IMR-90 (cell line): ENCODE data around the gene C2.

Experiments used
- BHLHE40 ChIP-seq: fragments of 150-350 bp; IDR thresholded peaks from 2 replicates; pipeline ENCODE4 v1.6.1; 2016; ENCODE audit warnings: mild to moderate bottlenecking, low read depth, low read length
- CEBPB ChIP-seq: IDR thresholded peaks from 2 replicates; pipeline ENCODE4 v1.6.1; 2012; ENCODE audit warnings: low read depth, low read length, improper control_type of control experiment
- CTCF ChIP-seq: conservative IDR thresholded peaks from 2 replicates; pipeline ENCODE4 v1.5.1; 2012; ENCODE audit warnings: mild to moderate bottlenecking, low read depth, low read length, improper control_type of control experiment
- ELK1 ChIP-seq: fragments of 150-350 bp; IDR thresholded peaks from 2 replicates; pipeline ENCODE4 v1.6.1; 2016; ENCODE audit warnings: low read depth, mild to moderate bottlenecking, low read length, moderate library complexity, borderline replicate concordance
- MAZ ChIP-seq: IDR thresholded peaks from 2 replicates; pipeline ENCODE4 v1.6.1; 2012; ENCODE audit warnings: low read depth, mild to moderate bottlenecking, low read length, improper control_type of control experiment, moderate library complexity, borderline replicate concordance
- POLR2A ChIP-seq: IDR thresholded peaks from 2 replicates; pipeline ENCODE4 v1.6.1; 2012; ENCODE audit warnings: mild to moderate bottlenecking, low read depth, low read length
- RAD21 ChIP-seq: IDR thresholded peaks from 2 replicates; pipeline ENCODE4 v1.6.1; 2012; ENCODE audit warnings: low read length, improper control_type of control experiment
- RFX5 ChIP-seq: IDR thresholded peaks from 2 replicates; pipeline ENCODE4 v1.8.0; 2012; ENCODE audit warnings: low read depth, mild to moderate bottlenecking, low read length, moderate library complexity
- SMC3 ChIP-seq: fragments of 150-350 bp; IDR thresholded peaks from 2 replicates; pipeline ENCODE4 v1.6.1; 2016; ENCODE audit warnings: low read depth, mild to moderate bottlenecking, antibody characterized with exemption, low read length, moderate library complexity

- TF ChIP-seq MAZ (no peak), CTCF (no peak), RFX5 (no peak), POLR2A (no peak), SMC3 (no peak), BHLHE40 (no peak), RAD21 (no peak), ELK1 (no peak), CEBPB (no peak)
These were observed 22.5 kb upstream of the C2 start for GRCh38 chr6:31905041-31905440.
